ENCODE results near the gene XPO1.
"Not testable (repeated sequence)": the region's sequence is repeated elsewhere in the genome, so short reads cannot be mapped to it uniquely, and the experiment has no call there.

The XPO1 gene, protein sequence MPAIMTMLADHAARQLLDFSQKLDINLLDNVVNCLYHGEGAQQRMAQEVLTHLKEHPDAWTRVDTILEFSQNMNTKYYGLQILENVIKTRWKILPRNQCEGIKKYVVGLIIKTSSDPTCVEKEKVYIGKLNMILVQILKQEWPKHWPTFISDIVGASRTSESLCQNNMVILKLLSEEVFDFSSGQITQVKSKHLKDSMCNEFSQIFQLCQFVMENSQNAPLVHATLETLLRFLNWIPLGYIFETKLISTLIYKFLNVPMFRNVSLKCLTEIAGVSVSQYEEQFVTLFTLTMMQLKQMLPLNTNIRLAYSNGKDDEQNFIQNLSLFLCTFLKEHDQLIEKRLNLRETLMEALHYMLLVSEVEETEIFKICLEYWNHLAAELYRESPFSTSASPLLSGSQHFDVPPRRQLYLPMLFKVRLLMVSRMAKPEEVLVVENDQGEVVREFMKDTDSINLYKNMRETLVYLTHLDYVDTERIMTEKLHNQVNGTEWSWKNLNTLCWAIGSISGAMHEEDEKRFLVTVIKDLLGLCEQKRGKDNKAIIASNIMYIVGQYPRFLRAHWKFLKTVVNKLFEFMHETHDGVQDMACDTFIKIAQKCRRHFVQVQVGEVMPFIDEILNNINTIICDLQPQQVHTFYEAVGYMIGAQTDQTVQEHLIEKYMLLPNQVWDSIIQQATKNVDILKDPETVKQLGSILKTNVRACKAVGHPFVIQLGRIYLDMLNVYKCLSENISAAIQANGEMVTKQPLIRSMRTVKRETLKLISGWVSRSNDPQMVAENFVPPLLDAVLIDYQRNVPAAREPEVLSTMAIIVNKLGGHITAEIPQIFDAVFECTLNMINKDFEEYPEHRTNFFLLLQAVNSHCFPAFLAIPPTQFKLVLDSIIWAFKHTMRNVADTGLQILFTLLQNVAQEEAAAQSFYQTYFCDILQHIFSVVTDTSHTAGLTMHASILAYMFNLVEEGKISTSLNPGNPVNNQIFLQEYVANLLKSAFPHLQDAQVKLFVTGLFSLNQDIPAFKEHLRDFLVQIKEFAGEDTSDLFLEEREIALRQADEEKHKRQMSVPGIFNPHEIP (N-terminal part only)

DNA sequence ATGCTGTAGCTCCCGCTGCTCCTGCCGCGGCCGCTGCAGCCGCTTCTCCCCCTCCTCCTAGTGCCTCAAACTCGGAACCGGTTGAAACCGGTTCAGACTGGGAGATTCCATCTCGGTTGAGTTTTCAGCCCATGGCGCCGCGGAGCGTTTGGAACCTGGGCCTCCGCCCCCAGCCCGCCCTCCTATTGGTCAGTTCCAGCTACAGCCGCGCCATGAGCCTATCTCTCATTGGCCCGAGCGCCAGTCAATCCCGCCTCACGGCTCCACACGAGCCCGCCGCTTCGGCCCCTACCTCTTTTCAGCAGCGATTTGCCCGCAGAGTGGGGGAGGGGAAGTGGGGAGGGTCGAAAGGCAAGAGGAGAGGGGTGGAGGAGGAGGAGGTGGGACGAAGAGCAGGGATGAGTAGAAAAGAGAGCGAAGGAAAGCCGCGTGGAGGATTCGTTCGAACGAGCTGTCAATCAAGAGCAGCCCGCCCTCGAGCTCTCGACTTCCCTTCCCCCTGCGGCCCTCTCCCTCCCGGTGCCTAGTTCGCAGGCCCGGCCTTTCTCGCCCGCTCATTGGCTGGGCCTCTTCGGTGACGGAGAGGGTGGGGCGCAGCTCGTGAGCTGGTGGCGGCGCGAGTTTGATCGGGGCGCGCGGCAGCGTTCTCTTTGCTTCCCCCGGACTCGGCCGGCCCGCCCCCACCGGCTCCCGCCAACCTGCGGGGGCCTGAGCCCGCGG, at the start of gene XPO1:
Gene XPO1 (minus strand): TSS at position 157 of the 720 bp plus-strand sequence. CDS start 4,459 bp downstream, outside the sequence.
- Histone ChIP-seq H3K4me2 (peak within 1 kb of the TSS; percentile 78), H3K27ac (peak within 1 kb of the TSS; percentile 95), H3K27me3 (ENCODE audit: insufficient read depth, low read depth) (no peaks in the 10 kb centered on the region), H3K9ac (peak within 1 kb of the TSS; percentile 96), H3K4me3 (IDR thresholded peaks at IDR 0.05; ENCODE audit: insufficient read depth, low read depth, low read length) (peak within 1 kb of the TSS; percentile 68), H2AFZ (ENCODE audit: low read depth) (peak within 1 kb of the TSS; percentile 67), H3K4me1 (ENCODE audit: low read depth, poor library complexity, severe bottlenecking) (peaks cover 36% of the 10 kb centered on the region), H3K36me3 (ENCODE audit: insufficient read depth) (0 out of 2 replicates have a peak, but pooled peaks cover 5% of the 10 kb centered on the region), H3K79me2 (ENCODE audit: insufficient read depth, low read depth) (peaks cover 45% of the 10 kb centered on the region), H4K20me1 (ENCODE audit: insufficient read depth) (peaks cover 30% of the 10 kb centered on the region)
- TF ChIP-seq, protein P1, sequence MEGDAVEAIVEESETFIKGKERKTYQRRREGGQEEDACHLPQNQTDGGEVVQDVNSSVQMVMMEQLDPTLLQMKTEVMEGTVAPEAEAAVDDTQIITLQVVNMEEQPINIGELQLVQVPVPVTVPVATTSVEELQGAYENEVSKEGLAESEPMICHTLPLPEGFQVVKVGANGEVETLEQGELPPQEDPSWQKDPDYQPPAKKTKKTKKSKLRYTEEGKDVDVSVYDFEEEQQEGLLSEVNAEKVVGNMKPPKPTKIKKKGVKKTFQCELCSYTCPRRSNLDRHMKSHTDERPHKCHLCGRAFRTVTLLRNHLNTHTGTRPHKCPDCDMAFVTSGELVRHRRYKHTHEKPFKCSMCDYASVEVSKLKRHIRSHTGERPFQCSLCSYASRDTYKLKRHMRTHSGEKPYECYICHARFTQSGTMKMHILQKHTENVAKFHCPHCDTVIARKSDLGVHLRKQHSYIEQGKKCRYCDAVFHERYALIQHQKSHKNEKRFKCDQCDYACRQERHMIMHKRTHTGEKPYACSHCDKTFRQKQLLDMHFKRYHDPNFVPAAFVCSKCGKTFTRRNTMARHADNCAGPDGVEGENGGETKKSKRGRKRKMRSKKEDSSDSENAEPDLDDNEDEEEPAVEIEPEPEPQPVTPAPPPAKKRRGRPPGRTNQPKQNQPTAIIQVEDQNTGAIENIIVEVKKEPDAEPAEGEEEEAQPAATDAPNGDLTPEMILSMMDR (conservative IDR thresholded peaks at IDR 0.05; ENCODE audit: low read depth, low read length): no peak

GRCh38 chr2:61586928-61587327, 48.8 kb upstream of the XPO1 start:
- H3K36me3 ChIP-seq (ENCODE audit: insufficient read depth); H3K4me2 ChIP-seq; H3K27ac ChIP-seq; H3K27me3 ChIP-seq (ENCODE audit: insufficient read depth, low read depth); H4K20me1 ChIP-seq (ENCODE audit: insufficient read depth); H3K79me2 ChIP-seq (ENCODE audit: insufficient read depth, low read depth); H3K4me3 ChIP-seq (IDR thresholded peaks at IDR 0.05; ENCODE audit: insufficient read depth, low read depth, low read length); H3K9ac ChIP-seq; H3K4me1 ChIP-seq (ENCODE audit: low read depth, poor library complexity, severe bottlenecking); H2AFZ ChIP-seq (ENCODE audit: low read depth): not testable (repeated sequence)

GRCh38 chr2:61585383-61585782, 47.2 kb upstream of the XPO1 start:
- H4K20me1 ChIP-seq (ENCODE audit: insufficient read depth): no peaks in the 10 kb centered on the region
- no peak overlapping the region for H3K9ac ChIP-seq
- H3K4me2 ChIP-seq: no peak overlapping the region
- H3K79me2 ChIP-seq (ENCODE audit: insufficient read depth, low read depth): no peaks in the 10 kb centered on the region
- H3K27ac ChIP-seq: no peak overlapping the region
- H3K4me3 ChIP-seq (IDR thresholded peaks at IDR 0.05; ENCODE audit: insufficient read depth, low read depth, low read length): no peak overlapping the region
- H3K27me3 ChIP-seq (ENCODE audit: insufficient read depth, low read depth): no peaks in the 10 kb centered on the region
- H2AFZ ChIP-seq (ENCODE audit: low read depth): no peak overlapping the region
- TF ChIP-seq, protein P1 (conservative IDR thresholded peaks at IDR 0.05; ENCODE audit: low read depth, low read length): no peak
- no peaks in the 10 kb centered on the region for H3K36me3 ChIP-seq (ENCODE audit: insufficient read depth)
- no peaks in the 10 kb centered on the region for H3K4me1 ChIP-seq (ENCODE audit: low read depth, poor library complexity, severe bottlenecking)

DNA sequence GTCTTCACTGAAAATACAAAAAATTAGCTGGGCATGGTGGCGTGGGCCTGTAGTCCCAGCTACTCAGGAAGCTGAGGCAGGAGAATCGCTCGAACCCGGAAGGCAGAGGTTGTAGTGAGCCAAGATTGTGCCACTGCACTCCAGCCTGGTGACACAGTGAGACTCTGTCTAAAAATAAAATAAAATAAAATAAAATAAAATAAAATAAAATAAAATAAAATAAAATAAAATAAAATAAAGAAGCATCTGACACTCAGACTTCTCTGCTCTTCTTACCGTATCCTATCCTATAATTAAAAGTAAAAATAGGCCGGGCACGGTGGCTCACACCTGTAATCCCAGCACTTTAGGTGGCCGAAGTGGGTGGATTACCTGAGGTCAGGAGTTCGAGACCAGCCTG, 46.2 kb upstream of the XPO1 start:
- H3K9ac ChIP-seq; H4K20me1 ChIP-seq (ENCODE audit: insufficient read depth); H3K79me2 ChIP-seq (ENCODE audit: insufficient read depth, low read depth); H3K4me2 ChIP-seq; H3K4me1 ChIP-seq (ENCODE audit: low read depth, poor library complexity, severe bottlenecking); H3K4me3 ChIP-seq (IDR thresholded peaks at IDR 0.05; ENCODE audit: insufficient read depth, low read depth, low read length); H3K36me3 ChIP-seq (ENCODE audit: insufficient read depth); H3K27ac ChIP-seq; H2AFZ ChIP-seq (ENCODE audit: low read depth); H3K27me3 ChIP-seq (ENCODE audit: insufficient read depth, low read depth): not testable (repeated sequence)

- TF ChIP-seq, protein P1 (conservative IDR thresholded peaks at IDR 0.05; ENCODE audit: low read depth, low read length): no peak
- Histone ChIP-seq H4K20me1 (ENCODE audit: insufficient read depth) (no peaks in the 10 kb centered on the region), H3K4me3 (IDR thresholded peaks at IDR 0.05; ENCODE audit: insufficient read depth, low read depth, low read length) (no peak overlapping the region), H3K4me2 (no peak overlapping the region), H3K79me2 (ENCODE audit: insufficient read depth, low read depth) (no peaks in the 10 kb centered on the region), H3K9ac (no peak overlapping the region), H2AFZ (ENCODE audit: low read depth) (no peak overlapping the region), H3K4me1 (ENCODE audit: low read depth, poor library complexity, severe bottlenecking) (no peaks in the 10 kb centered on the region), H3K27ac (no peak overlapping the region), H3K36me3 (ENCODE audit: insufficient read depth) (no peaks in the 10 kb centered on the region), H3K27me3 (ENCODE audit: insufficient read depth, low read depth) (no peaks in the 10 kb centered on the region)
These were observed 44.0 kb upstream of the XPO1 start for GRCh38 chr2:61582165-61582564.

Measured in KMS-11 (cell line).